ENCODE data around the gene NCAN. TPM values are rescaled to one million over a fixed set of nuclear protein-coding genes. Genes with fewer than 3 reads are reported as not detected.
A peak's percentile ranks its signal among the peaks of the same experiment; 100 is the strongest.

Gene NCAN
- total and polyA plus RNA-seq, 2 of the 4 experiments (the other 2 are of a cell fraction) = not detected

DNA sequence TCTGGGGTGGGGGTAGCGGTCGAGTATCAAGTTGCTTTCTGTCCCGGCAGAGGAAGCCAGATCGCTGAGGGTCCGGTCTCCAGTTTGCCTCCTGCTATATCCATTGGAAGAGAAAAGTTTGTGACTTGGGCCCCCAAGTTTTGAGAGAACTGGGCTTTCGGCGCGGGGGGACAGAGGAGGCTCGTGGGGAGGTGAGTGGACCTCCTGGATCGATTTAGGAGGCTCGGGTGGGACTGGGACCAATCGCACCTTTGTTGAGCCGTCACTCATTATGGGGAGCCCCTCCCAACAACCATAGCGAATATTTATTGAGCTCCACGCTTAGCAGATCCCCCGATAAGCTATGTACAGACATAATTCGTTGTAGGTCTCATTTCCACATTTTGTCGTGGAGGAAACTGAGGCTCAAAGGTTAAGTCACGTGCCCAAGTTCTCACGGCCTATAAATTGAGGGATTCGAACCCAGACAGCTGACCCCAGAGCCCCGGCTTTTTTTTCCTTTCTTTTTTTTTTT lies 18.8 kb upstream of the NCAN start:
- H4K8ac ChIP-seq (ENCODE audit: low read depth in 2 of 2, low read length in 2 of 2) = peak overlapping the region; percentile 88 to 95
- ChIA-PET POLR2A (ENCODE audit: unreplicated experiment) (interaction anchor here (0.5 to 1.0 kb wide), 2 partner anchors 10 to 134 kb away, joined by 3 to 5 read pairs; partner anchors contain the start of gene NR2C2AP), CTCF (interaction anchor here (0.6 kb wide), 1 partner anchor 297 kb away, joined by 4 read pairs; no protein-coding TSS in a partner anchor)
- peak overlapping the region; percentile 84 for H2BK5ac ChIP-seq (ENCODE audit: low read depth, low read length, poor library complexity, severe bottlenecking)
- H4K20me1 ChIP-seq (ENCODE audit: insufficient read depth, low read length) = peaks cover 9% of the 10 kb centered on the region
- H3K4me3 ChIP-seq (ENCODE audit: insufficient read depth, low read depth, low read length) = peak overlapping the region; percentile 78
- peak overlapping the region; percentile 92 for H3K4me2 ChIP-seq (ENCODE audit: low read depth, low read length)
- H3K9ac ChIP-seq (ENCODE audit: low read depth, low read length) = peak overlapping the region; percentile 97
- no peaks in the 10 kb centered on the region; the same call in 1 of the 2 replicates for H3K9me1 ChIP-seq (ENCODE audit: insufficient read depth, low read length)
- no peak for DNase-seq
- no peaks in the 10 kb centered on the region for H3K9me3 ChIP-seq (ENCODE audit: control insufficient read depth, insufficient read depth, low read length)
- peak; percentile 0 for ATAC-seq (ENCODE audit: low read depth)
- 0% methylated on average over 6 of the region's 22 CpGs; no CpG with 5 or more reads in 1 of the 2 experiments for WGBS, 2 experiments (ENCODE audit: extremely low coverage in 2 of 2, insufficient read length in 1 of 2)
- no TSS peak for BruUV-seq (replicated peaks)
- H3K56ac ChIP-seq (ENCODE audit: extremely low read depth, insufficient read depth, low read length) = peak overlapping the region; percentile 88
- H3K27me3 ChIP-seq (ENCODE audit: control insufficient read depth, insufficient read depth, low read length) = no peaks in the 10 kb centered on the region
- H2AK5ac ChIP-seq (ENCODE audit: low read depth, low read length) = peak overlapping the region; percentile 68
- in situ Hi-C loops (cut with MboI; ENCODE audit: low sequenced_read_pairs) (no loop called here), intact Hi-C loops (cut with micrococcal nuclease) (loop anchor here (2.0 kb wide), 1 partner anchor 128 kb away; the partner anchor contains the start of genes MAU2 and SUGP1), dilution Hi-C loops (cut with HindIII; ENCODE audit: low sequenced_read_pairs, unreplicated experiment) (no loop called here)
- TF ChIP-seq MAZ (IDR thresholded peaks at IDR 0.05; ENCODE audit: borderline replicate concordance, low read depth, low read length) (no peak), SMC3 (IDR thresholded peaks at IDR 0.05; ENCODE audit: low read depth, low read length) (no peak), CTCF (conservative IDR thresholded peaks at IDR 0.05; ENCODE audit: low read depth, low read length) (no peak), CEBPB (IDR thresholded peaks at IDR 0.05; ENCODE audit: low read depth, low read length) (no peak), RCOR1 (IDR thresholded peaks at IDR 0.05; ENCODE audit: insufficient replicate concordance, low read length) (no peak), MAFK (IDR thresholded peaks at IDR 0.05; ENCODE audit: low read depth, low read length) (no peak), BHLHE40 (IDR thresholded peaks at IDR 0.05; ENCODE audit: low read depth, low read length) (peak; percentile 54), USF2 (IDR thresholded peaks at IDR 0.05; ENCODE audit: low read depth, low read length) (peak; percentile 42; the same call in 1 of the 2 replicates)
- peaks cover 6% of the 10 kb centered on the region; the same call in 1 of the 2 replicates for H3K4me1 ChIP-seq (ENCODE audit: control insufficient read depth, insufficient read depth, low read length)
- H3K23ac ChIP-seq (ENCODE audit: low read depth, low read length) = peak overlapping the region; percentile 66
- H4K91ac ChIP-seq (ENCODE audit: insufficient read depth, low read depth, low read length) = peak overlapping the region; percentile 77
- peak overlapping the region; percentile 92 for H3K27ac ChIP-seq (ENCODE audit: insufficient read depth, low read length)
- H3K36me3 ChIP-seq (ENCODE audit: control insufficient read depth, insufficient read depth, low read length) = peaks cover 15% of the 10 kb centered on the region
- peak overlapping the region; percentile 86 for H2AK9ac ChIP-seq (replicated peaks; ENCODE audit: low read depth, low read length, poor library complexity)
- H4K5ac ChIP-seq (ENCODE audit: low read depth, low read length) = peak overlapping the region; percentile 37
- no peak overlapping the region for H2BK20ac ChIP-seq (ENCODE audit: low read depth, low read length)
- H3K79me1 ChIP-seq (ENCODE audit: low read depth in 1 of 2, low read length in 2 of 2) = peaks cover 42 to 66% of the 10 kb centered on the region in 2 experiments
- peak overlapping the region; percentile 49 for H3K18ac ChIP-seq (ENCODE audit: low read depth, low read length)
- H3K14ac ChIP-seq (replicated peaks; ENCODE audit: low read depth, low read length) = peak overlapping the region; percentile 75
- peak overlapping the region; percentile 48 for H2BK120ac ChIP-seq (ENCODE audit: low read depth, low read length)
- H2AFZ ChIP-seq (replicated peaks; ENCODE audit: low read length, poor library complexity) = peak overlapping the region; percentile 91
- H2BK15ac ChIP-seq (ENCODE audit: low read depth, low read length) = peak overlapping the region; percentile 66; the same call in 1 of the 3 replicates
- H3K4ac ChIP-seq (ENCODE audit: low read depth, low read length) = peak overlapping the region; percentile 81
